Suppressor macrophage treated with lipopolysaccharide for 1 hour (primary cell): ENCODE measurements around the gene TPI1.
"Not testable (repeated sequence)": the region's sequence is repeated elsewhere in the genome, so short reads cannot be mapped to it uniquely, and the experiment has no call there.

Experiments
- DNase-seq, 3 donors: peaks; one replicate each; pipeline ENCODE4 v3.0.0-alpha.2; 2020 to 2022

The TPI1 gene

DNA sequence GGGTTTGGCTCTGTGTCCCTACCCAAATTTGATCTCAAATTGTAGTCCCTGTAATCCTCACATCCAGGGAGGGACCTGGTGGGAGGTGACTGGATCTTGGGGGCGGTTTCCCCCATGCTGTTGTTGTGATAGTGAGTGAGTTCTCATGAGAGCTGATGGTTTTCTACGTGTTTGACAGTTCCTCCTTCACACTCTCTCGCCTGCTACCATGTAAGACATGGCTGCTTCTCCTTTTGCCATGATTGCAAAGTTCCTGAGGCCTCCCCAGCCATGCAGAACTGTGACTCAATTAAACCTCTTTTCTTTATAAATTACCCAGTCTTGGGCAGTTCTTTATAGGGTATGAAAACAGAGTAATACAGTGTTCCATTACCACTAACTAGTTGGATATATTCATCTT, 27.0 kb downstream of the TPI1 start:
- DNase-seq, result peak in 1 of 3 donors; percentile 42

DNA sequence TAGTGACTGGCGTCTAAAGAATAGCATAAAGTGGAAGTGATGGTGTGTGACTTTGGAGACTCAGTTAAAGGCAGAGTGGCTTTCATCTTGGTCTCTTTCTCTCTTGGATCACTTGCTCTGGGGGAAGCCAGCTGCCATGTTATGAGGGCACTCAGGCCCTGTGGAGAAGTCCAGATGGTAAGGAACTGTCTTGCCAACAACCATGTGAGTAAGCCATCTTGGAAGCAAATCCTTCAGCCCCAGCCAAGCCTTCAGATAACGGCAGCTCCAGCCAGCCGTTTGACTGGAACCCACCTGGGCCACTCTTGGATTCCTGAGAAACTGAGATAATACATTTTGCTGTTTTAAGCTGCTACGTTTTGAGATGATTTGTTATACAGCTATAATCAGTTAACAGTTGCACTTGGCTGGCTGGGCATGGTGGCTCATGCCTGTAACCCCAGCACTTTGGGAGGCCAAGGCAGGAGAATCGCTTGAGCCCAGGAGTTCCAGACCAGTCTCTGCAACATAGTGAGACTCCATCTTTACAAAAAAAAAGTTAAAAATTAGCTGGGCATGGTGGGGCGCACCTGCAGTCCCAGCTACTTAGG, 29.6 kb downstream of the TPI1 start:
- DNase-seq, result no peak

DNA sequence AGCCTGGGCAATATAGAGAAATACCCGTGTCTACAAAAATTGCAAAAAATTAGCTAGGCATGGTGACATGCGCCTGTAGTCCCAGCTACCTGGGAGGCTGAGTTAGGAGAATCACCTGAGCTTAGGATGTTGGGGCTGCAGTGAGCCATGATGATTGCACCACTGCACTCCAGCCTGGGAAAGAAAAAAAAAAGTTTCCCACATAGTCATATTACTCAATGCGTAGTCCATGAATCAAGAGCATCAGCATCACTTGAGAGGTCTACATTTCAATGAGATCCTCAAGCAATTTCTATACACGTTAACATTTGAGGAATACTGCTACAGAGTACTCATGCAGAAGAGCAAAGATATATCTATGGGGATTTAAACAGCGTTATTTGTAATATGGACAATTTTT, 32.1 kb downstream of the TPI1 start:
- peak; percentile 39 to 65 (median 52) for DNase-seq

DNA sequence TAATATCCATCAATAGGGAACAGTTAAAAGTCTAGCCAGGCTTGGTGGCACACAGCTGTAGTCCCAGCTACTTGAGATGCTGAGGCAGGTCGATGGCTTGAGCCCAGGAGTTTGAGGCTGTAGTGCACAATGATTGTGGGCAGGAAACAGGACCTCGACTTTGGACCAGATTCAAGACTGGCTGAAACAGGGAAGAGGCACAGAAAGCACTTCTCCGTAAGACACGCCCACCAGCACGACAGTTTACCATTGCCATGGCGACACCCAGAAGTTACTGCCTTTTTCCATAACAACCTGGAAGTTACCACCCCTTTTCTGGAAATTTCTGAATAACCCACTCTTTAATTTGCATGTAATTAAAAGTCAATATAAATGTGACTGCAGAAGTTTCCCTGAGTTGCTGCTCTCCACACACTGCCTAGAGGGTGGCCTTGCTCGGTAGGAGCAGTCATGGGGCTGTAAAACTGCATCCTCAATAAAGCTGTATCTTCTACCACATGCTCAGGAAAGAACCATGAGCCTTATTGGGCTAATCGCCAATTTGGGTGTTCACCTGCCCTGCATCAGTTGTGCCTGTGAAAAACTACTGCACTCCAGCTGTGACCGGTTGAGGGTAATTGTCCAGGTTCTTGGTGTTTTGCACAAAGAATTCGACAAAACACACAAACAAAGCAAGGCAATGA, 32.6 kb downstream of the TPI1 start:
- peak; percentile 69 to 78 (median 74) for DNase-seq

DNA sequence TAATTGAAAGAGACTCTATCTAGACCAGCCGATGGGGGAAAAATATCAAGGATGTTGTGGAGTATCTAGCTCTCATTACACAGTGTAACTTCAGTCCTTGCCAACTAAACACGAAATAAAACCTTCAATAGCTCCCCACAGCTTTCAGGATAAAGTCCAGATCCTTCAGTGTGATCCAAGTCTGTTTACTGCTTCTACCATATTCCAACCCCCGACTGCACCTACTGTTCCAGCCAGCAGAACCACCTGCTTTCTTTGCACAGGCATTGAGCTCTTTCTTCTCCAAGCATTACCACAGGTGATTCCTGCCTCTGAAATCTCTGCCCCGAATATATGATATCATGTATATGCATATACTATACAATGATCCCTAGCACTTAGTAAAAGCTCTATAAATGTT, 35.1 kb downstream of the TPI1 start:
- DNase-seq, result no peak

DNA sequence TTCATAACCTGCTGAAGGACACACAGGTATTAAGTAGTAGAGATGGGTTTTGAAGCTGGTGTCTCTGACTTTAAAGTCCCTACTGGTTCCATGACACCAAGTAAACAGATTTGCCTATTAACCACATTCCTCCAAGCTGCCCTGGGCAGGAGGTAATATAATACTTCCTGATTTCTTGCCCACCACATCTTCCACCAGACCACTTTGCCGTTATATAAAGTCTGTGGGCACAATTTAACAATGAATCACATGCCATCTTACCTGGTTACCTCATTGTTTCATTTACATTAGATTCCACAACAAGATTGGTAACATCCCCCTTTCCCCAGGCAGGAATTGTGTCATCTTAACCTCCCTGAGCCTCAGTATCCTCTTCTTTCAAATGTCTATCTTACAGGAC, 36.4 kb downstream of the TPI1 start:
- no peak for DNase-seq

DNA sequence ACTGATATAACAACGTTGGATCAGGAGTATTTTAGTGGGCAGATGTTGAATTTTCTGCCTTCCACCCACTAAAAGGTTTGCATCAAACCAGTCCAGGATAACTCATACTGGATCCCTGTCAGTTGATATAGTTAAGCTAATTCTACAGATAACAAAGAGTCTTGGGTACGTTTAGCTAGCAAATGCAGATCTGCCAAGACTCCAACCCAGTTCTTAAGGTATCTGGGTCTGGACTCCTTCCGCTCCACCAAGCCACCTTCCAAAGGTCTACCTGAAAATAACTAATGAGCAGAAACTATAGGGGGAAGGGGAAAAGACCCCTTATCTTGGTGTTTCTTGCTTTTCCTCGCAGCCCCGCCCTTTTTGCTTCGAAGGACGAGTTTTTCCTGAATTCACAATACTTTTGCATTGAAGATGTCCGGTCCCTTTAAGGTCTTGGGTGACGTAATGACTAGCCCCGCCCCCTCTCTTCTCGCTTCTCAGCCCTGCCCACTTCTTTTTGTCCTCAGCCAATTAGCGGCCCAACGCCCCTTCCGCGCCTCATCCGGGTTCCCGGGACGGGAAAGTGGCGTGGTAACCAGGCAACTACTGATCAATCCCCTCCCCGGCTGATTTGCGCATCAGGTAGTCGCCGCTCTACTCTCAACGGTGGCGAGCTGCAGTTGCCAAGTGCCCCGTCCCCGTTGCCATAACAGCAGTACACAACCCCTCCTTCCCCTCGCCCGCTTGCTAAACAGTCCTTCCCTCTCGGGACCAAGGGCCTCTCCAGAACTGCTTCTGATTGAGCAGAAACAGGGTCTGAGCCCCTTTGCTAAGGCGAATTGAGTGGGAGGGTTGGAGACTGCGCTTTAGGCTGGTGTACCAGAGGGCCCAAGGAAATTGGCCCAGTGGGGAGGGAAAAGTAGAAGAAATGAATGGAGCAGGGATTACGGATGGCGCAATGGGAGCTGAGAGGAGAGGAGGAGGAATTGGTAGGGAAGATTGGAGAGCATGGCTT, 37.2 kb downstream of the TPI1 start, which contains the start of gene LRRC23:
TSS of gene LRRC23 (plus strand) at position 543 of the 997 bp plus-strand sequence. CDS start 812 bp downstream, outside the sequence.
- peak; percentile 94 to 97 (median 97) for DNase-seq

DNA sequence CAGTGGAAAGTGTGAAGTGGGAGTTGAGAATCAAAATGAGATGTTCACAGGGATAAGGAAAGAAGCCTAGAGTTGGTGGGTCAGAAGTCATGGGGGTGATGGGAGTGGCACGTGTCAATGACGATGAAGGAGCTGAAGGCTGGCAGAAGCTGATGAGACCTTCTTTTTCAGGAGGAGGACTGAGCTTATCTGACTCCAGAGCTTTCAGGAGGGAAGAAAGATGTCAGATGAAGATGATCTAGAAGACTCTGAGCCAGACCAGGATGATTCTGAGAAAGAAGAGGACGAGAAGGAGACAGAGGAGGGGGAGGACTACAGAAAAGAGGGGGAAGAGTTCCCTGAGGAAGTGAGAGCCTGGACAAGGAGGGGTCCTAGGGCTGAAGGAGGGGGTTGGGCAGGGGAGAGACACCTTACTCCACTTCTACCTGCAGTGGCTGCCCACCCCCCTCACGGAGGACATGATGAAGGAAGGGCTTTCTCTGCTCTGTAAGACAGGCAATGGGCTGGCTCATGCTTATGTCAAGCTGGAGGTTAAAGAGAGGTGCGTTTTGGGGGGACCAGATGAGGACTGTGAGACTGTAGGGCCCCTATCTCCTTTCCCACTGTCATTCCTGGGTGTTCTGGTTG, 38.2 kb downstream of the TPI1 start:
- DNase-seq, result no peak

DNA sequence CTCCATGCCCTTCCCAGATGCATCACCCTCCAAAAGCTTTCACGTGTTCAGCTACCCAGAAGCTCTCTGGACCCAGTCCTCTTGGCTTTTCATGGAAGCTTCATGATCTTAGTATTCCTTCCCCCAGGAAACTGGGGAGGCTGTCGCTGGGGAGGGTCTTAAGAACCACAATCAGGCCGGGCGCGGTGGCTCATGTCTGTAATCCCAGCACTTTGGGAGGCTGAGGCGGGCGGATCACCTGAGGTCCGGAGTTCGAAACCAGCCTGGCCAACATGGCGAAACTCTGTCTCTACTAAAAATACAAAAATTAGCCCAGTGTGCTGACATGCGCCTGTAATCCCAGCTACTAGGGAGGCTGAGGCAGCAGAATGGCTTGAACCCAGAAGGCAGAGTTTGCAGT, 40.8 kb downstream of the TPI1 start:
- not testable (repeated sequence) for DNase-seq

DNA sequence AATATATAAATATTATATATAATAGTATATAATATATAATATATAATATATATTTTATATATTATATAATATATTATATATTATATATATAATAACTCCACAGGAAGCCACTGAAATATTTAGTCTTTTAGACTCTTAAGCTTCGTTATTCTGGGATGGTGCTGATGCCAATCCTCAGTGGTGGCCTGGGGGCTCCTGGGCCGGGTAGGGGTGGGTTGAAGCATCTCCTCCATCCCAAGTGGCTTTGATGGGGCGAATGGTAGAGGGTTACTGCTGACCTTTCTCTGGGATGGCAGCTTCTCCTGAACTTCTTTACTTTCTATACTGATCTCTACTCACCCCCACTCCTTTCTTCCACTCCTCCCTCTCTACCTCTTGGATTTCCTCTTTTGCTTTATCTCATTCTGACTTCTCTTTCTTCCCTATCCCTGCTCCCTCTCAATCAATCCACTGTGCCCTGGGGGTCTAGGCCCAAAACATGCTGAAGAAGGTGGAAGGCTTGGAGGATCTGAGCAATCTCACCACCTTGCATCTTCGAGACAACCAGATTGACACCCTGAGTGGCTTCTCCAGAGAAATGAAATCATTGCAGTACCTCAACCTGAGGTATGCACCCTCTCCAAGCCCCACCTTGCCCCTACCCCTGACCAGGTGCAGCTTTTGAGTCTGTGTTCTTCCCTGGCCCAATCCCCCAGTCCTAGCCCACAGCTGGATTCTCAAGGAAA, 42.3 kb downstream of the TPI1 start:
- DNase-seq, result no peak

DNA sequence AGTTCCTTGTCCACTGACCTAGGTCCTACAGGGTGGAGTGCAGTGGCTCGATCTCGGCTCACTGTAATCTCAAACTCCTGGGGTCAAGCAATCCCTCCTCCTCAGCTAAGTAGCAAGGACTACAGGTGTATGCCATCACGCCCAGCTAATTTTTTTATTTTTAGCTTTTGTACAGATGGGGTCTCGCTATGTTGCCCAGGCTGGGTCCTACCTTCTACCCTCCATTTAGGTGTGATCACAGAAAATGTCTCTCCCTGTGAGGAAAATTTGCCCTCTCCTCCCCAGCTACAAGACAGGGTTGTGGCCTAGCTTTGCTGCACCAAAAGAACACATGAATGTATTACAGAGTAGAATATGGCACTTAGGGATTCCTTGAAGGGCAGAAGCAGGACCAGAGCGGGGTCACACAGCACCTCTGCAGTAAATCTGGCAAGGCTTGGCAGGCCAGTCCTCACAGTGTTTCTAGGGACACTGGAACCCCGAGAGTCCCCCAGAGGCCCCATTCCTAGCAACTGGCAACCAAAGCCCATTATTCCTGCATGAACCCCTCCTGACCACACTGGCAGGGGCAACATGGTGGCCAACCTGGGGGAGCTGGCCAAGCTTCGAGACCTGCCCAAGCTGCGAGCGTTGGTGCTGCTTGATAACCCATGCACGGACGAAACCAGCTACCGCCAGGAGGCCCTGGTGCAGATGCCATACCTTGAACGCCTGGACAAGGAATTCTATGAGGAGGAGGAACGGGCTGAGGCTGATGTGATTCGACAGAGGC, 45.0 kb downstream of the TPI1 start:
- no peak for DNase-seq

DNA sequence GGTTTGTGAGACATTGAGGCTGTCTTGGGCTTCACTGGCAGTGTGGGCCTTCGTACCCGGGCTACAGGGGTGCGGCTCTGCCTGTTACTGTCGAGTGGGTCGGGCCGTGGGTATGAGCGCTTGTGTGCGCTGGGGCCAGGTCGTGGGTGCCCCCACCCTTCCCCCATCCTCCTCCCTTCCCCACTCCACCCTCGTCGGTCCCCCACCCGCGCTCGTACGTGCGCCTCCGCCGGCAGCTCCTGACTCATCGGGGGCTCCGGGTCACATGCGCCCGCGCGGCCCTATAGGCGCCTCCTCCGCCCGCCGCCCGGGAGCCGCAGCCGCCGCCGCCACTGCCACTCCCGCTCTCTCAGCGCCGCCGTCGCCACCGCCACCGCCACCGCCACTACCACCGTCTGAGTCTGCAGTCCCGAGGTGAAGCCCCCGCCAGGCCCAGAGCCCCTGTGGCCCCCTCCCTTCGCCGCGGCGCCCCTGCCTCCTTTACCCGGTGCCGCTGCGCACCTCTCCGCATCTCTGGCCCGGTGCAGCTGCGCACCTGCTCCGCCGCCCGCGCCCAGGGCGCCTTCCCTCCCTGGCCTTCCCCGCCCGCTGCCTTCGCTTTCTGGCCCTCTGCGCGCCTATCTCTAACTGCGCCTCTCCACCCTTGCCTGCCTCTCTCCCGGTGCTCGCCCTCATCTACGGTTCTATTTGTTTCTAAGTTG, 47.1 kb downstream of the TPI1 start, which contains the start of gene ENO2:
TSS of gene ENO2 (plus strand) at position 335 of the 701 bp plus-strand sequence. CDS start 1,253 bp downstream, outside the sequence.
- peak; percentile 69 to 88 (median 80) for DNase-seq

DNA sequence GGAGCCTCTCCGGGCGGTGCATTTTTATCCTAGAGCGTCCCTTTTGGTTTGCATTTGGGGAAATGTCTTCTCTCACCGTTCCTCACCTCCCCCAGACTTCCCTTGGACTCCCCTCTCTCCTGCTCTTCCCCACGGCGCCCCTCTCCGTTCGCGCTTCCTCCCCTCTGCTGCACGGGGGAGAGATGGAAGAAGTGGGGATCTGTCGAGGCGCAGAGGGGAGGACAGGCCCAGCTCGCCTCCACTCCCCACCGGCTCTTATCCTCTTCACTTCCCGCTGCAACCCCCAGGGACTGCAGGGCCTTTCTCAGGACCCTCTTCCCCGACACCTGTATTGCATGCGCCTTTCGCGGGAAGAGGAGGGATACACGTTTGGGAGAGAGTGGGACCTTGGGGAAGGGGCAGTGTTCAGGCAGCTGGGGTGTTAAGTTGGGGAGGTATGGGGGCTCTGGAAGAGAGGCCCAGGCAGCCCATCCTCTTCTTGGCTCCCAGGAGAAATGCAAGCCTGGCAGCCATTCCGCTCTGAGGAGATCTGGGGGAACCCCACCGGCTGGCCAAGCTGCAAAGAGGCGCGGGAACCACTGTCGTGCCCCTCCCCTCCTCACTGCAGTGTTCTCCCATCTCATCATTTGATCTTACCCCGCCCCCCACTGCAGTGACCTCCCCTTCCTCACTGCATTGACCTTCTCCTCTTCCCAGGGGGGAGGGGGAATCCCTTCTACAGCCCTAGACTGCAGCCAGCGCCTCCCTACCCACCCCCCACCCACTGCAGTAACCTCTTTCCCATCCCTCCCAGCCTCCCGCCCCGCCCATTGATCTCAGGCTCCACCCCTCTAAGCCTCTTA, 47.8 kb downstream of the TPI1 start:
- no peak for DNase-seq

DNA sequence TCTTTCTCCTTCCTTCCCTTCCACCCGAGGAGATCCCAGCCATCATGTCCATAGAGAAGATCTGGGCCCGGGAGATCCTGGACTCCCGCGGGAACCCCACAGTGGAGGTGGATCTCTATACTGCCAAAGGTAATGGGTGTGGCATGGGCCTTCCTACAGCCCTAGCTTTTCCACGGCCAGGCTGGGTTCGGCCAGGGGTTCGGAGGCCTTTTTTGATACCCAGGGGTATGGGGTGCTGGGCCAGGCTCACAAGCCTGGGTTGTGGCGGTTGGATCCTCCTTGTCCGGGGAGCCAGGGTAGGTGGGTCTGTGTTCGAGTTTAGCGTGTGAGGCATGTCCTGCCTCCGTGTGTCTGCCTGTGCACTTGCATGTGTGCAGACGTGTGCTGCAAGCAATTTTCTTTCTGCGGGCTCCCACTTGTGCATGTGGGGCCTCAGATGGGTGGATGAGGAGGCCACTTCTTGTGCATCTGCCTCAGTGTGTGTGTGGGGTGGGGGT, 48.5 kb downstream of the TPI1 start:
- no peak for DNase-seq

DNA sequence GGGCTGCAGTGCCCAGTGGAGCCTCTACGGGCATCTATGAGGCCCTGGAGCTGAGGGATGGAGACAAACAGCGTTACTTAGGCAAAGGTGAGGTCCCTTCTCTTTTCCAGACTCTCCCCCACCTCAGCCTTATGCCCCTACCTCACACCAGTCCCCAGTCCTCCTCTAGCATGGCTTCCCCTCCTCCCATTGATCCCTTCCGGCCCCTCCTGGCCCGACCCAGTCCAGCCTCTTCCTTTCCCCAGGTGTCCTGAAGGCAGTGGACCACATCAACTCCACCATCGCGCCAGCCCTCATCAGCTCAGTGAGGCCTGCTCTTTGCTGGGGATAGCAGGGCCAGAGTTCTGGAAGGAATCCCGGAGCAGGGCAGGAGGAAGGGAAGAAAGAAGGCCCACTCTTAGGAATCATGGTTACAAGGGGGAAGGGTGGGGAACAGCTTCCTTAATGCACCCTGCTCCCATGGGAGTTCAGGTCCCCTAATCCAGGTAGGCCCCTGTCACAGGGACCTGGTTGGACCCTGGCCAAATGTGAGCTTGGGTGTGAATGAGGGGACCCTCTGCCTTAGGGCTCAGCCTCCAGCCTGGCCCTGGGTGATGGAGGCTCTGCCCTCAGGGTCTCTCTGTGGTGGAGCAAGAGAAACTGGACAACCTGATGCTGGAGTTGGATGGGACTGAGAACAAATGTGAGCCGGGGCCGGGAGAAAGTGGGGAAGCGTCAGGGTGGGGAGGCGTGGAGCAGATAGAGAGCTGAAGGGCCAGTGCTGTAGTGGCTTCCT, 49.3 kb downstream of the TPI1 start:
- DNase-seq, result no peak

DNA sequence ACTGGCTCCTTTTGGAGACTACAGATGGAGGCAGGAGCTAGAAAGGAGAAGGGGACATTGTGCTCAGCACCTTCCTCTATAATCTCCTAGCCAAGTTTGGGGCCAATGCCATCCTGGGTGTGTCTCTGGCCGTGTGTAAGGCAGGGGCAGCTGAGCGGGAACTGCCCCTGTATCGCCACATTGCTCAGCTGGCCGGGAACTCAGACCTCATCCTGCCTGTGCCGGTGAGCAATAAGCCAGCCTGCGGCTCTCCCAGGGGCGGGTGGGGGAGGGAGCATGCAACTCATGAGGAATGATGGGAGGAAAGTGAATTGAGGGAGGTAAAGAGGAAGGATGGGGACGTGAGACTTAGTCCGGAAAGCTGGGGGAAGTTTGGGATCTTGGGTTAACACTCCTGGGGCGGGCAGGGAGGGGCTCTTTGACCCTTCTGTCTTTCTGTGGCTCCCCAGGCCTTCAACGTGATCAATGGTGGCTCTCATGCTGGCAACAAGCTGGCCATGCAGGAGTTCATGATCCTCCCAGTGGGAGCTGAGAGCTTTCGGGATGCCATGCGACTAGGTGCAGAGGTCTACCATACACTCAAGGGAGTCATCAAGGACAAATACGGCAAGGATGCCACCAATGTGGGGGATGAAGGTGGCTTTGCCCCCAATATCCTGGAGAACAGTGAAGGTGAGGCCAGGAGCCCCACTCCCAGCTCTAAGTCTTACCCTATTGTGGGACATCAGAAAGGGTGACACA, 50.3 kb downstream of the TPI1 start:
- no peak for DNase-seq

DNA sequence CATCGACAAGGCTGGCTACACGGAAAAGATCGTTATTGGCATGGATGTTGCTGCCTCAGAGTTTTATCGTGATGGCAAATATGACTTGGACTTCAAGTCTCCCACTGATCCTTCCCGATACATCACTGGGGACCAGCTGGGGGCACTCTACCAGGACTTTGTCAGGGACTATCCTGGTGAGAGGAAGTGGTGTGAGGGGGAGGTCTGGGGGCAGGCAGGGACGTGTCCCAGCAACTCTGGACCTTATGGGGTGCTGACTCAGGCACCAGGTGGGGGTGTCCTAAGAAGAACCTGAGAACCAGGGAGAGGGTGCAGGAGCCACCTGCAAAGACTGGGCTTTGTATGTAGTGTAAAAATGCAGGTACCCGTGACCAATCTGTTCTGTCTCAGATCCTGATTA, 52.3 kb downstream of the TPI1 start:
- DNase-seq, result peak in 2 of 3 donors; percentile 29 to 50
